GM18951 (cell line): ENCODE measurements around the gene TBL1Y.

ENCODE experiments used
- POLR2A ChIP-seq: IDR thresholded peaks from 4 replicates; pipeline ENCODE4 v1.6.1; 2011; ENCODE audit warnings: mild to moderate bottlenecking; ENCODE audit not compliant: insufficient read length, insufficient read depth; ENCODE audit errors: extremely low read depth
- in situ Hi-C: fragments of 300-500 bp; cut with MboI; formaldehyde crosslinking; loops from one replicate; pipeline ENCODE4 v1.12.0; 2022; ENCODE audit warnings: low sequenced_read_pairs, mixed read lengths, inconsistent platforms; ENCODE audit not compliant: unreplicated experiment

Gene TBL1Y

DNA sequence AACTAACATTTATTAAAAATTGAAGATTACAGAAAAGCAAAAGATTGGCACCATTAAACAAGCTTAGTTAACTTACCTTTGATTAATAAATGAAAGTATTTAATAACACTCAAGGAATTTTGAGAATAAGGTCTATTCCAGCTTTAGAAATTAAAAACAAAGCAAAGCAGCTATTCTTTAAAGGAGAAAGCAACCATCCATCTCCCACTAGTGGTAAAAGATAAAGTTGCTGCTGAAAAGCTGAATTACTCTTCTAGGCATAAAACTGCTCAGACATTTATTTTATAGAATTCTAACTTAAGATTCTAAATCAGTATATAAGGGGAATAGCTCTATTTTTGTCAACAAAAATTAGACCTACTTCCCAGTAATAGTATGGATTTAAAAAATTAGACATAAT lies 37.2 kb downstream of the TBL1Y start:
- no peak for TF ChIP-seq POLR2A
- in situ Hi-C loops, result no loop called here

DNA sequence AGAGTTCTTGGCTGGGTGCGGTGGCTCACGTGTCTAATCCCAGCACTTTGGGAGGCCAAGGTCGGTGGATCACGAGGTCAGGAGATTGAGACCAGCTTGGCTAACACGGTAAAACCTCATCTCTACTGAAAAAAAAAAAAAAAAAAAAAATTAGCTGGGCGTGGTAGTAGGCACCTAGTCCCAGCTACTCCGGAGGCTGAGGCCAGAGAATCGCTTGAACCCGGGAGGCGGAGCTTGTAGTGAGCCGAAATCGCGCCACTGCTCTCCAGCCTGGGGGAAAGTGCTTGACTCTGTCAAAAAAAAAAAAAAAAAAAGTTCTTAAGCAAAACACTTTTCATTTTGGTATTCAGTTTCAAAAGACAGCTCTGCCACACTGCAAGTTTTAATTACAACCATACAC lies 37.9 kb downstream of the TBL1Y start:
- in situ Hi-C loops, result no loop called here
- TF ChIP-seq POLR2A, result no peak

DNA sequence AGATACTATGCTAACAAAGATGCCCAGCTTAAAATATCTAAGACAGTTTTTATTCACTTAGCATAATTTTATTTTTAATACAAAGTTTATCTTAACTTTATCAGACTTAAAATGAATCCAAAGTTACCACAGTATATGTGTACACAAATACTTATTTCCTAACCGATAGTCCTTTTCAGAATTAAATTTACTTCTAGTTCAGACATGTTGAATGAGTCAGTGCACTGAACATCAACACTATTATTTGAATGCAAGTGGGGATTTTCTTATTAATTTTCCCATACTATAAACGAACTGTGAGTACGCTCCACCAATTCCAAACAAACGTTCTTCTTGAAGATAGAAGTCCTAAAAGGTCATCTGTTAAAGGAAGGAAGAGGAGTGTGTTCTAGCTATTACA lies 39.5 kb downstream of the TBL1Y start:
- no peak for TF ChIP-seq POLR2A
- in situ Hi-C loops, result no loop called here

DNA sequence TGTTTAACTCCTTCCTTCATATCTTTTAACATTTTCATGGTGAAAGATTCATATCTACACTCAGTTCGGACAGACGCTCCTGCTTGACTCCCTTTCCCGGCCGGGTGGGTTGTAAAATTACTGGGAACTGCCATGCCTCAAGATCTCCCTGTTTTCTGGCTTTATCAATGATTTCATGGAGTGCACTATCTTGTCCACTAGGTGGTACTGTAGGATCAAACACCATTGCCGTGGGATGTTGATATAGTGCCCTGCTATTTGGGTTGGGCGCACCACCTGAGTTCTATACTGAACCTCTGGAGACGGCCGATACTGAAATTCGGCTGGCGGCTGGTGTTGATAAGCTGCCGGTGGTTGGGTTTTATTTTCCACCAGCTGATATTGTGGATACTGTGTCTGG lies 54.2 kb downstream of the TBL1Y start:
- no peak for TF ChIP-seq POLR2A
- in situ Hi-C loops, result no loop called here

DNA sequence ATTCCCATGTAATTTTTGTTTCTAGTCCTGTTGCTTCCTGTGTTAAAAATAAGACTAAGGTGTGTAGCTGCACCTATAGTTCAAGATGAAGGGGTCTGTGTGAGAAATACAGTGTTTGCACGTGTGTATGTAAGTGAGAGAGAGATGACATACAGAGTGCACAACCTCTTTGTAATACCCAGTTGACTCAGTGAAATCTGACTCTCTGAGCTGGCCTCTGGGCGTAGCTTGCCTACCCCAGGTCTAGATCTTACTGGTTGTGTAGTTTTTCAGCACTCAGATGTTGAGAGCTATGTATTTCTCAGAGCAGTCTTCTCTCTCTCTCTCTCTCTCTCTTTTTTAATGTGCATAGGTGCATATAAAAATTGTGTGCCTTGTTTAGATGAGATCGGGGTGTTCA lies 56.0 kb downstream of the TBL1Y start:
- TF ChIP-seq POLR2A, result no peak
- in situ Hi-C loops, result no loop called here

DNA sequence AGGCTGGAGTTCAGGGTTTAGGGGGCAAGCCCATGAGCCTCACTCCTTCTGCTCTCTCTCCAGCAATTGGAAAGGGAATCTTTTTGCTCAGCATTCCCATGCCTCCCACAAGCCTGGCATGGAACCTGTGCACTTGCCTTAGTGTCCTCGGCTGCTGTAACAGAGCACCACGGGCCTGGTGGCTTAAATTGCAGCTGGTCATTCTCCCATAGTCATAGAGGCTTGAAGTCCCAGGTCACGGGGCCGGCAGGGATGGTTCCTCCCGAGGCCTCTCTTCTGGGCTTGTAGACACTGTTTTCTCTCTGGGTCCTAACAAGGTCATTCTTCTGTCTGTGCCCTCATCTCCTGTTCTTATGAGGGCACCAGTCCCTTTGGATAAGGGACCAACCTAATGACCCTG lies 57.2 kb downstream of the TBL1Y start:
- in situ Hi-C loops, result no loop called here
- TF ChIP-seq POLR2A, result no peak

DNA sequence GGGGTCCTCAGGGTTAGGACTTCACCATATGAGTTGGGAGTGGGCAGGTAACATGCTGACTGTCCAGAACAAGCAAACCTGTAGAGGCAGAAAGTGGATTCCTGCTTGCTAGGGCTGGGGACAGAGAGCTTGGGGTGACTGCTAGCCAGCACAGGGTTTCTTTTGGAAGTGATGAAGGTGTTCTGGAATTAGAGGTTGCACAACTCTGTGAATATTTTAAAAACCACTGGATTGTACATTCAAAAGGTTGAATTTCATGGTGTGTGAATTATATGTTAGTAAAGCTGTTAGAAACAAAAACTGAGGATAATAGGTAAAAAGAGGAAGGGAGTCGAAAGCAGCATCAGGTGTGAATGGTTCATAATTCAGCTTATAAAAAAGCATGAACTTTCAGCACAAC lies 57.7 kb downstream of the TBL1Y start:
- TF ChIP-seq POLR2A, result no peak
- in situ Hi-C loops, result no loop called here

DNA sequence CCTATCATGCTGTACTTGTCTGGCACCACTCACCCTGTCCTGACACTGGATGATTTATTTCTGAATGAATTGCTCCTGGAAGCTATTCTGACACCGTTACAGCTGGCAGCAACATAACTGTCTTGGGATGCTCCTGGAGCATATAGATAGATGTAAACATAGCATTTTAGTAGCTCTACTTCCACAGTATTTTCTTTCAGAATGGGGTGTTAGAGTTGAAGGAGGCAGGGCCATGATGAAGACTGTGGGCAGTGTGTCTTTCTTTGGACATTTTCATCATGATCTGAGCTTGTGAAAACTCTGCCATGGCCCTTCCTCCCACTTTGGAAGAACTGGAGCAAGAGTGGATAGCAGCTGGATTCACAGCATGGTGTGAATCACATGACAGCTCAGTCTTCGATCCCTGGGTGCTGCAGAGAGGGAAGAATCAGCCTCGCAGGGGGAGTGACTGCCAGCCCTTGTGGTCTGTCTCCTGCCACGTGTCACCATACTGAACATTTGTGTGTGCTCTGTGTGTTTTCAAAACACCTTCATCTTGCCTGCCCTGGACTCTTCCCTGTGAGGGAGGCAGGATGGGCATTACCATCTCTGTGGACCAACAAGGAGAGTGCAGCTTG lies 61.9 kb downstream of the TBL1Y start:
- in situ Hi-C loops, result no loop called here
- no peak for TF ChIP-seq POLR2A

DNA sequence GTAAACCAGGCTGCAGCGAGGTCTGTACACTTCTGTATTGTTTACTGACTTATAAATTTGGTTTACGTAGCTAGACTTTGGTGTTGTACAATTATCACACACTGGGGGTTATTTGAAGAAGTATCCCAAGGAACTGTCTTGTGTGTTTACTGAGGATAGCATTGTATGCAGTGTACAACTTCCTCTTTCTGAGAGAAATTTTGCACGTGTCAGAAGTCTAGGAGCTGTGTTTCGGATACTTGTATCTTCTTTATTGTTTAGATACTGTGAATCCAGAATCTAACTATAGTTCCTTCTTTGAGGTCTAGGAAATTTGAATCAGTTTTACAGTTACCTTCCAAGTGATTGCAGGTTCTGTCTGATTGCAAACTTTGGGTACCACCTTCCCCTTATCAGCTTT lies 64.5 kb downstream of the TBL1Y start:
- in situ Hi-C loops, result no loop called here
- no peak for TF ChIP-seq POLR2A

DNA sequence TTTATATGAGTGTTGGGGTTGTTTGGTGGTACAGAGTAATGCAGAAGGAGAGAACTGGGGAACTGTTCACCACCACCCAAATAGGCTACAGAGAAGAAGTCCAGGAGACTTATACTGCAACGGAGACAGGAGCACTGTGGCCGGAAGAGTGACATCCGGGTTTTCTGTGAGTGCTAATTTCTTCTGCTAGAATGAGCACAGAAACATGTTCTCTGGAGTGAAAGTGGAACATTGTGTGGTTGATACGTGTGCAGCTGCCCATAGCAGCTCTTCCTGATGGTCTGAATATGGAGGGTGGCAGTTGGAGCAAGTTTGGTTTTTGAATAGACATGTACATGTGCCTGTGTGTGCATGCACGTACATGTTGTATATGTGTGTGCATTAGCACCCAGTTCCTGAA lies 67.3 kb downstream of the TBL1Y start:
- in situ Hi-C loops, result no loop called here

DNA sequence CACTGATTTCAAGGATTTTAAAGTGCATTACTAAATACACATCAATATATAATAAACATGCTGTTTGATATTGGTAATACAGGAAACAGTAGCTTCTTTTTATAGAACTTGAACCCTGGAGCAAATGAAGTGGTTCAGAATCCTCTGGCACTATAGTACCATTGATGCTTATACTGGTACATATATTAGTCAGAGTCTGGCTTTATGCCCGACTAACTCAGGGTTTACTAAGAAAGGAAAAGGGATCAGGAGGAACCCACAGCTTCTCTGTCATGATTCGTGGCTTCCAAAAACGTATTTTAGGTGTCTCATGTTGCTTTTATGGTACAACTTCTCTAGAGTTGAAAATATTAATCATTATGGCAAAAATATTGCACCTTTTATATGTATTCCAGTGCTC lies 72.7 kb downstream of the TBL1Y start:
- no peak for TF ChIP-seq POLR2A
- in situ Hi-C loops, result no loop called here

More for the DNA sequence above, 67.3 kb downstream of the TBL1Y start:
- no peak for TF ChIP-seq POLR2A

DNA sequence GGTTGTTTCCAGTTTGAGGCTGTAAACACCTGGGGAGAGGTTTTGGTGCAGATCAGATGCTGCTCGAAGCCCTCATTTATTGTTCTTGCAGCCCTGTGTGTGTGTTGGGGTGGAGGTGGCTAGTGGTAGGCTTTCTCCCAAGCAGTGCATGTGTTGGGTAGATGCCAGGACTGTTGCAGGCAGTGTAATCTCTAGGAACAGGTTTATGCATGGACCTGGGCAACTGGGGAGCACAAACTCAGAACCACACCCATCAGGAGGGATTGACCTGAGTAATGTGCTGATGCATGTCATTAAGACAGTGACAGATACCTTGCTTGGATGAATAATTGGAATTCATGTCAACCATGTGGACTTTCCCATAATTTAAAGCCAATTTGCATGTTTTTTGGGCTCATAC lies 77.3 kb downstream of the TBL1Y start:
- no peak for TF ChIP-seq POLR2A
- in situ Hi-C loops, result no loop called here

DNA sequence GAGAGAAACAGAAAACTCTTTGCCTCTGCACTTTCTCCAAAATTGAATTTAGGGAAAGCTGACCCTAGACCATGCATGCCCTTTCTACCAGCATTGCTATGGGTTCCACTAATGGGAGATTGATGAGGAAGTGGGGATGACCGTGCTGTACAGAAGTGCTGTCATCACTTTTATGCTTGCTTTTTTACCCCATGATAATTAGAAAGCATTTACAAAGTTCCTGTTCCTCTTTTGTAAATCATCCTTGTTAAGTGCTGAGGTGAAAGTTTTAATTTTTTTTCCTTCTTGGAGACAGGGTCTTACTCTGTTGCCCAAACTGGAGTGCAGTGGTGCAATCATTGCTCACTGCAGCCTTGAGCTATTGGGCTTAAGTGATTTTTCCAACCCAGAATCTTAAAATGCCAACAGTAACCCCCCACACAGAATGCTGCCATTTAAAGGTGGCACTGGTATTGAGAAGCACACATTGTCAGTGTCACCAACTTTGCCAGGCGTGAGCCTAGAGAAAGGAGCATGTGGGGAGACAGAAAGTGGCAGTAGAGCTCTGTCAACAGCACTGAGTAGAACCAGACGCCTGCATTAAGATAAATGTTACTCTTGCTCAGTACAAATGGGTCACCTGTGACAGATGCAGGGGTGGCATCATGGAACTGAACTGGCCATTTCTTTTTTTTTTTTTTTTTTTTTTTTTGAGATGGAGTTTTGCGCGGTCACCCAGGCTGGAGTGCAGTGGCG lies 79.6 kb downstream of the TBL1Y start:
- in situ Hi-C loops, result no loop called here
- TF ChIP-seq POLR2A, result no peak

DNA sequence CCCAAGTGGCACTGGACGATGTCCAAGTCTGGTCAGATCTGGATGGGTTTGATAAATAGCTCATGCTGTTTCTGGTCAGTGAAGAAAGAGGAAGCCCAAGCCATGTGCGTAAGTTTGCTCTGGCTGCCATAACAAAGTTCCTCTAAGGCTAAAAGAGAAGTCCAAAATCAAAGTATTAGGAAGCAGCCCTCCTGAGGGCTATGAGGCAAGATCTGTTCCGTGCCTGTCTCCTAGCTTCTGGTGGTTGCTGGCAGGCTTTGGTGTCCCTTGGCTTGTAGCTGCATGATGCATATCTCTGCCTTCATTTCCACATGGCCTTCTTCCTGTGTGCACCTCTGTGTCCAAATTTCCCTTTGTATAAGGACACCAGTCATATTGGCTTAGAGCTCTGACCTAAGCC lies 81.5 kb downstream of the TBL1Y start:
- no peak for TF ChIP-seq POLR2A
- in situ Hi-C loops, result no loop called here
